Neural cell (in vitro differentiated cells): ENCODE data around the gene HUS1B. TPM values are rescaled to one million over a fixed set of nuclear protein-coding genes. Genes with fewer than 3 reads are reported as not detected.

ENCODE experiments used
- H2AFZ ChIP-seq: fragments of 200-600, 300-800 bp; sonication (generic), shearing (Covaris generic); 2 replicates; pipeline ENCODE4 v1.6.0; 2014; ENCODE audit warnings: low read depth, mild to moderate bottlenecking, antibody characterized with exemption, low read length, moderate library complexity
- H3F3A ChIP-seq: fragments of 200-600 bp; shearing (Covaris generic); 2 replicates; pipeline ENCODE4 v1.6.1; 2016; ENCODE audit warnings: mild to moderate bottlenecking, moderate library complexity, mixed read lengths, antibody characterized with exemption, low read length; ENCODE audit not compliant: insufficient read depth, poor library complexity, severe bottlenecking
- H3K27ac ChIP-seq: fragments of 200-600, 300-800 bp; sonication (generic), shearing (Covaris generic); 2 replicates; pipeline ENCODE4 v1.5.1; 2014; ENCODE audit warnings: mild to moderate bottlenecking, low read length, moderate library complexity
- H3K27me3 ChIP-seq: fragments of 300-800, 200-600 bp; sonication (generic), shearing (Covaris generic); 2 replicates; pipeline ENCODE4 v1.6.0; 2014; ENCODE audit warnings: mild to moderate bottlenecking, low read depth, low read length, moderate library complexity; ENCODE audit not compliant: insufficient read depth
- H3K36me3 ChIP-seq: fragments of 300-800, 200-600 bp; sonication (generic), shearing (Covaris generic); 2 replicates; pipeline ENCODE4 v1.5.1; 2014; ENCODE audit warnings: mild to moderate bottlenecking, antibody characterized with exemption, low read length, moderate library complexity; ENCODE audit not compliant: insufficient read depth
- H3K4me2 ChIP-seq: fragments of 300-800, 200-600 bp; sonication (generic), shearing (Covaris generic); 2 replicates; pipeline ENCODE4 v1.6.0; 2014; ENCODE audit warnings: mild to moderate bottlenecking, low read length
- H3K4me3 ChIP-seq: fragments of 300-800, 200-600 bp; sonication (generic), shearing (Covaris generic); 2 replicates; pipeline ENCODE4 v1.5.1; 2014; ENCODE audit warnings: mild to moderate bottlenecking, low read length, moderate library complexity
- H3K79me2 ChIP-seq: fragments of 200-600 bp; shearing (Covaris generic); replicated peaks from 2 replicates; pipeline ENCODE4 v1.6.0; 2014; ENCODE audit warnings: mild to moderate bottlenecking, low read length, moderate library complexity; ENCODE audit not compliant: insufficient read depth
- H3K9ac ChIP-seq: fragments of 300-800, 200-600 bp; sonication (generic), shearing (Covaris generic); 2 replicates; pipeline ENCODE4 v1.6.1; 2016; ENCODE audit warnings: mild to moderate bottlenecking, low read length, mixed read lengths
- H3K9me2 ChIP-seq: fragments of 200-600 bp; shearing (Covaris generic); 2 replicates; pipeline ENCODE4 v1.6.1; 2016; ENCODE audit warnings: mild to moderate bottlenecking, low read length, mixed read lengths; ENCODE audit not compliant: insufficient read depth
- H3K9me3 ChIP-seq: fragments of 200-600, 300-800 bp; sonication (generic), shearing (Covaris generic); 2 replicates; pipeline ENCODE4 v1.6.1; 2016; ENCODE audit warnings: mild to moderate bottlenecking, mixed run types, low read length, moderate library complexity, mixed read lengths
- H4K20me1 ChIP-seq: fragments of 200-600 bp; shearing (Covaris generic); 2 replicates; pipeline ENCODE4 v1.6.1; 2016; ENCODE audit warnings: mild to moderate bottlenecking, mixed run types; ENCODE audit not compliant: insufficient read depth
- EP300 ChIP-seq: fragments of 450-650 bp; conservative IDR thresholded peaks from 2 replicates; pipeline ENCODE4 v1.6.1; 2014; ENCODE audit warnings: antibody characterized with exemption, mild to moderate bottlenecking, moderate library complexity; ENCODE audit not compliant: poor library complexity, severe bottlenecking
- EZH2 ChIP-seq: fragments of 200-600, 300-800 bp; shearing (Covaris generic), sonication (generic); IDR thresholded peaks from 2 replicates; pipeline ENCODE4 v1.6.1; 2014; ENCODE audit warnings: antibody characterized with exemption, low read length, borderline replicate concordance, mild to moderate bottlenecking; ENCODE audit not compliant: insufficient read depth, poor library complexity, severe bottlenecking
- MXI1 ChIP-seq: fragments of 450-650 bp; conservative IDR thresholded peaks from 2 replicates; pipeline ENCODE4 v1.6.1; 2014; ENCODE audit warnings: antibody characterized with exemption, mild to moderate bottlenecking; ENCODE audit not compliant: poor library complexity, severe bottlenecking
- POLR2AphosphoS5 ChIP-seq: IDR thresholded peaks from 2 replicates; pipeline ENCODE4 v1.6.1; 2012
- RAD21 ChIP-seq: fragments of 450-650 bp; conservative IDR thresholded peaks from 2 replicates; pipeline ENCODE4 v1.6.1; 2014; ENCODE audit warnings: antibody characterized with exemption, mild to moderate bottlenecking, moderate library complexity
- SMC3 ChIP-seq: fragments of 450-650 bp; conservative IDR thresholded peaks from 2 replicates; pipeline ENCODE4 v1.6.1; 2014; ENCODE audit warnings: antibody characterized with exemption, mild to moderate bottlenecking, moderate library complexity; ENCODE audit not compliant: poor library complexity
- TAF1 ChIP-seq: IDR thresholded peaks from 2 replicates; pipeline ENCODE4 v1.6.1; 2012; ENCODE audit warnings: low read depth
- polyA minus RNA-seq: library from RNA; depleted of rRNA, polyadenylated mRNA; stranded (reverse); fragments of >200 nt; gene quantifications from 2 replicates; pipeline ENCODE4 v1.2.3, GENCODE V29; 2014
- polyA plus RNA-seq: library from polyadenylated mRNA; depleted of rRNA; stranded (reverse); fragments of >200 nt; gene quantifications from 2 replicates; pipeline ENCODE4 v1.2.3, GENCODE V29; 2014
- TF ChIP-seq, protein P1 (sequence below): fragments of 450-650 bp; IDR thresholded peaks from 2 replicates; pipeline ENCODE4 v1.5.1; 2014; ENCODE audit warnings: antibody characterized with exemption, mild to moderate bottlenecking, moderate library complexity; ENCODE audit not compliant: poor library complexity, severe bottlenecking

Gene HUS1B
- polyA plus RNA-seq (0.52 and 1.8 TPM in 2 replicates), polyA minus RNA-seq (2.4 and 3.7 TPM in 2 replicates)

DNA sequence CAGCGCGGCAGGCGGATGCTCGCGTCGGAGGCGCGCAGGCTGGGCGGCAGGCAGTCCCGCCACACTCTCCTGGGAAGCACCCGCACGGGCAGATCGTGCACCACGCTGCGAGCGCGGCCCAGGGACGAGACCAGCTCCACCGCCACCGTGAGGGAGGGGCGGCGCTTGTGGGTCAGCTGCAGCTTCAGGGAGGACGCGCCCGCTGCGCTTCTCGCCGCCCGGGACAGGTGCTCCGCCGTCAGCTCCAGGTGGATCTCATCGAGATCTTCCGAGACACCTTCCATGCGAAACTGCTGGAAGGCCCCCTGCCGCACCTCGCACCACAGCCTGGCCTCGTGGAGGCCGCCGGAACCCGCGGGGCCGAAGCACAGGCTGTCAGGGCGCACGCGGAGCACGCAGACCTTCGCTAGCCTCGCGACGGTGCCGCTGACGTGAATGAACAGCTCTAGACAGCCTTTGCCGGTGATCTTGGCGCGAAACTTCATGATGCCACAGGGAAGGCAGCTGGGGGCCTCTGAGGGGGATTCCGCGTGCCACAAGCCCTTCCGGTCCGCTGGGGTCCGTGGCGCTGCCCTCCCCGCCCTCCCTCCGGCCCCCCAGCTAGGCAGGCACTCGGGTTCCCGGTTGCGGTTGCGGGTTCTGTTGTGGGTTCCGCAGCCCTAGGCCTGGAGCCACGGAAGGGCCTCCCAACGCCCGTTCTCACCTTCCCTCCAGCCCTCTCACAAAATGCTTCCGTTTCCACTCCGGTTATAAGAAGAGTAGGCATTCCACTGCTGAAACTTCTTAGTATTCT is at the start of gene HUS1B:
HUS1B (minus strand) TSS at position 641 of the 793 bp plus-strand sequence; CDS start at position 485, 156 bp downstream.
- TF ChIP-seq TAF1 (no peak), SMC3 (no peak), POLR2AphosphoS5 (no peak), MXI1 (no peak), EZH2 (no peak), RAD21 (no peak)
- H3K4me3 ChIP-seq, result no peak within 1 kb of the TSS
- no peaks in the 10 kb centered on the region for H4K20me1 ChIP-seq
- H3K36me3 ChIP-seq, result peaks cover 5% of the 10 kb centered on the region
- H3K4me2 ChIP-seq, result no peak within 1 kb of the TSS
- peaks cover 6% of the 10 kb centered on the region for H3K79me2 ChIP-seq
- no peak within 1 kb of the TSS for H3K27ac ChIP-seq
- no peaks in the 10 kb centered on the region for H3F3A ChIP-seq
- no peaks in the 10 kb centered on the region for H3K9me2 ChIP-seq
- H3K9ac ChIP-seq, result no peak within 1 kb of the TSS
- peaks cover 4% of the 10 kb centered on the region for H3K9me3 ChIP-seq
- H2AFZ ChIP-seq, result no peak within 1 kb of the TSS
- no peaks in the 10 kb centered on the region for H3K27me3 ChIP-seq

DNA sequence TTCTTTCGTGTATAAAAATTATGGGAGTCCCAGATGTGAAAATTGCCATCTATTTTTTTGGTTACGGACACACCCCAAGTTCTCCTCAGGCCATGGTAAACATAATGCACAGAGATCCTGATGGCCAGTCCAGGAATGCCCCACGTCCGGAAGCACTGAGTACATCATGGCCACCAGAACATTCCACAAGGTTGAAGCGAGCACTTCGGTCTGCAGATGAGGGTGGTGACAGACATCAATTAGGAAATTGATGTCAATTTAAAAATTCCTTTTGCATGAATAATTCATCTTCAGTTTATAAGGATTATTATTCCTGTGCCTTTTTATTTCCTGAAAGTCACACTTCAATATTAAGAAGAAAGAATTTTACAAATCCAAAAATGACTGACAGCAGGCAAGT is 49.2 kb upstream of the HUS1B start:
- H3K9ac ChIP-seq, result no peak overlapping the region
- no peaks in the 10 kb centered on the region for H3K79me2 ChIP-seq
- no peak overlapping the region for H3K27ac ChIP-seq
- no peaks in the 10 kb centered on the region for H4K20me1 ChIP-seq
- no peak overlapping the region for H2AFZ ChIP-seq
- H3K27me3 ChIP-seq, result peaks cover 19% of the 10 kb centered on the region
- TF ChIP-seq RAD21 (no peak), SMC3 (no peak), EZH2 (no peak), POLR2AphosphoS5 (no peak), EP300 (no peak)
- TF ChIP-seq, protein P1, sequence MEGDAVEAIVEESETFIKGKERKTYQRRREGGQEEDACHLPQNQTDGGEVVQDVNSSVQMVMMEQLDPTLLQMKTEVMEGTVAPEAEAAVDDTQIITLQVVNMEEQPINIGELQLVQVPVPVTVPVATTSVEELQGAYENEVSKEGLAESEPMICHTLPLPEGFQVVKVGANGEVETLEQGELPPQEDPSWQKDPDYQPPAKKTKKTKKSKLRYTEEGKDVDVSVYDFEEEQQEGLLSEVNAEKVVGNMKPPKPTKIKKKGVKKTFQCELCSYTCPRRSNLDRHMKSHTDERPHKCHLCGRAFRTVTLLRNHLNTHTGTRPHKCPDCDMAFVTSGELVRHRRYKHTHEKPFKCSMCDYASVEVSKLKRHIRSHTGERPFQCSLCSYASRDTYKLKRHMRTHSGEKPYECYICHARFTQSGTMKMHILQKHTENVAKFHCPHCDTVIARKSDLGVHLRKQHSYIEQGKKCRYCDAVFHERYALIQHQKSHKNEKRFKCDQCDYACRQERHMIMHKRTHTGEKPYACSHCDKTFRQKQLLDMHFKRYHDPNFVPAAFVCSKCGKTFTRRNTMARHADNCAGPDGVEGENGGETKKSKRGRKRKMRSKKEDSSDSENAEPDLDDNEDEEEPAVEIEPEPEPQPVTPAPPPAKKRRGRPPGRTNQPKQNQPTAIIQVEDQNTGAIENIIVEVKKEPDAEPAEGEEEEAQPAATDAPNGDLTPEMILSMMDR, result no peak
- no peaks in the 10 kb centered on the region for H3K9me2 ChIP-seq
- H3K4me3 ChIP-seq, result no peak overlapping the region
- no peaks in the 10 kb centered on the region for H3K36me3 ChIP-seq
- H3K9me3 ChIP-seq, result no peaks in the 10 kb centered on the region
- no peaks in the 10 kb centered on the region for H3F3A ChIP-seq
- H3K4me2 ChIP-seq, result no peak overlapping the region

DNA sequence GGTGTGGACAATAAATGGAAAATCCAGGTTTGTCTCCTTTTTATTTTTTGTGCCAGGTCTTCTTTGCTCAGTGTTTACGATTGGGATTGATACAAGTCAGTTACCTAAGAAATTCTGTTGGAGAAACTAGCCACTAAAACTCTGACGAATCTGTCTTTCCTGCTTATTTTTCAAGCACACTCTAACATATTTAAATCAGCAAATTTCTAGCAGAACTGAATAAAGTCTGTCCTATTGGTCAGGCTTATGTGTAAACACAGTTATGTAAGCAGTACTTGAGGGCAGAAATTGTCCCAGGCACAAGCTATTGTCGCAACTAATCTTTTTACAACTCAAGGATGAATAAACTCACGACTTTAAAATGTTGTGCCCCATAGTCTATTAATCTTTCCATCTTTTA is 48.1 kb upstream of the HUS1B start:
- no peak overlapping the region for H3K9ac ChIP-seq
- H3K4me3 ChIP-seq, result no peak overlapping the region
- no peak overlapping the region for H2AFZ ChIP-seq
- H3K9me3 ChIP-seq, result no peaks in the 10 kb centered on the region
- H3K36me3 ChIP-seq, result no peaks in the 10 kb centered on the region
- H3K4me2 ChIP-seq, result no peak overlapping the region
- no peak overlapping the region for H3K27ac ChIP-seq
- no peaks in the 10 kb centered on the region for H3F3A ChIP-seq
- peaks cover 8% of the 10 kb centered on the region for H3K27me3 ChIP-seq
- no peaks in the 10 kb centered on the region for H3K9me2 ChIP-seq
- H4K20me1 ChIP-seq, result no peaks in the 10 kb centered on the region
- H3K79me2 ChIP-seq, result no peaks in the 10 kb centered on the region
- no peak for TF ChIP-seq SMC3
